SJCRH30 (cell line): Measurements from ENCODE around the gene GOLGA5. TPM values are rescaled to one million over a fixed set of nuclear protein-coding genes. Genes with fewer than 3 reads are reported as not detected.
"Not testable (repeated sequence)": the region's sequence is repeated elsewhere in the genome, so short reads cannot be mapped to it uniquely, and the experiment has no call there.

Experiments used
- DNase-seq, 2 experiments: peaks; one replicate each; pipeline ENCODE4 v3.0.0-alpha.2; 2015 to 2020
- H3K27ac ChIP-seq: fragments of 250-450 bp; sonication (Bioruptor Pico); 2 replicates; pipeline ENCODE4 v1.5.1; 2020; ENCODE audit warnings: mild to moderate bottlenecking, moderate library complexity
- H3K27me3 ChIP-seq: fragments of 250-450 bp; sonication (Bioruptor Pico); 2 replicates; pipeline ENCODE4 v1.5.1; 2020; ENCODE audit warnings: mild to moderate bottlenecking, moderate library complexity
- H3K36me3 ChIP-seq: fragments of 250-450 bp; sonication (Bioruptor Pico); 2 replicates; pipeline ENCODE4 v1.5.1; 2020; ENCODE audit warnings: mild to moderate bottlenecking, moderate library complexity
- H3K4me1 ChIP-seq: fragments of 250-450 bp; sonication (Bioruptor Pico); 2 replicates; pipeline ENCODE4 v1.5.1; 2020; ENCODE audit warnings: mild to moderate bottlenecking, moderate library complexity
- H3K4me3 ChIP-seq: fragments of 250-450 bp; sonication (Bioruptor Pico); 2 replicates; pipeline ENCODE4 v1.5.1; 2020; ENCODE audit warnings: mild to moderate bottlenecking, moderate library complexity
- H3K9me3 ChIP-seq: fragments of 250-450 bp; sonication (Bioruptor Pico); replicated peaks from 2 replicates; pipeline ENCODE4 v1.5.1; 2020; ENCODE audit warnings: mild to moderate bottlenecking, moderate library complexity
- total RNA-seq: library from RNA; depleted of rRNA; stranded (reverse); fragments of >200 nt; shearing (Covaris generic); gene quantifications from 2 replicates; pipeline ENCODE4 v1.2.3, GENCODE V29; 2014

The GOLGA5 gene
- total RNA-seq, 1 experiment from 2014 or later: 22.2 TPM

GRCh38 chr14:92763666-92764631 is 30.2 kb upstream of the GOLGA5 start:
- H3K9me3 ChIP-seq, H3K4me3 ChIP-seq, H3K4me1 ChIP-seq, H3K36me3 ChIP-seq, DNase-seq, H3K27me3 ChIP-seq, H3K27ac ChIP-seq: not testable (repeated sequence)

- not testable (repeated sequence) for H3K36me3 ChIP-seq
These were observed 25.9 kb upstream of the GOLGA5 start for GRCh38 chr14:92768236-92768635.

DNA sequence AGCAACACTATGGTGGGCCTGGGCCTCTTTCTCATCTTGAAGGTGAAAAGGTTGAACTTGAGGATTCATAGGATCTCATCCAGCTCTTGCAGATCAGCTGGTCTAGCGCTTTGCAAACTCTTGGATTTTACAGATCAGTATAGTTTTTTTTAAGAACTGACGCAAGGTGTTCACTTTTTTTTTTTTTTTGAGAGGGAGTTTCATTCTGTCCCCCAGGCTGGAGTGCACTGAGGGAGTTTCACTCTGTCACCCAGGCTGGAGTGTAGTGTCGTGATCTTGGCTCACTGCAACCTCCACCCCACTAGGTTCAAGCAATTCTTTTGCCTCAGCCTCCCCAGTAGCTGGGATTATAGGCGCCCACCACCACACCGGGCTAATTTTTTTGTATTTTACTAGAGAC is 25.3 kb upstream of the GOLGA5 start:
- Histone ChIP-seq H3K9me3 (no peaks in the 10 kb centered on the region), H3K27me3 (no peaks in the 10 kb centered on the region), H3K27ac (no peak overlapping the region), H3K36me3 (no peaks in the 10 kb centered on the region), H3K4me1 (no peaks in the 10 kb centered on the region), H3K4me3 (no peak overlapping the region)
- no peak for DNase-seq

More at GRCh38 chr14:92768236-92768635, 25.9 kb upstream of the GOLGA5 start:
- not testable (repeated sequence) for H3K4me3 ChIP-seq, H3K9me3 ChIP-seq, H3K4me1 ChIP-seq, DNase-seq, H3K27ac ChIP-seq, H3K27me3 ChIP-seq

- Histone ChIP-seq H3K4me3 (no peak overlapping the region), H3K36me3 (no peaks in the 10 kb centered on the region), H3K4me1 (no peaks in the 10 kb centered on the region), H3K9me3 (no peaks in the 10 kb centered on the region), H3K27me3 (no peaks in the 10 kb centered on the region), H3K27ac (no peak overlapping the region)
- DNase-seq: no peak
These were observed 23.6 kb upstream of the GOLGA5 start for GRCh38 chr14:92770484-92770883.

GRCh38 chr14:92774572-92774971 is 19.5 kb upstream of the GOLGA5 start:
- Histone ChIP-seq H3K27ac (no peak overlapping the region), H3K4me3 (no peak overlapping the region), H3K4me1 (no peaks in the 10 kb centered on the region), H3K36me3 (no peaks in the 10 kb centered on the region), H3K27me3 (no peaks in the 10 kb centered on the region), H3K9me3 (no peaks in the 10 kb centered on the region)
- no peak for DNase-seq

DNA sequence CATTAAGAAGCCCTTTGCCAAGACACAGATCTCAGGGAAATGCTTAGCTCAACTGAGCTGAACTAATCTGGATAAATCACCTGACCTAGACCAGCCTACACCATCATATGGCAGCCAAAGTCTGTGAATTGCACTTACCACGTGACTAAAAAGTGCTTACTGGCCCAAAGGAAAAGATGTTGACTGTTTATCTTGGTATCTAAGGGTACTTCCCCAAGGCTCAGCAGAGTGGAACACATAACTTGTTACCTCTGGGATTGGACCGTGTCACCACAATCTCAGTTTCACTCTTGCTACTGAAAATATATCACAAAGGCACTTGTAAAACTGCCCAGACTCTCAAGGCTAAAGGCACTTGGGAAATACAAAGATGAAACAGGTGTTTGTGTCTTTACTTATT is 18.8 kb upstream of the GOLGA5 start:
- not testable (repeated sequence) for H3K27me3 ChIP-seq, H3K4me1 ChIP-seq, H3K36me3 ChIP-seq, DNase-seq, H3K4me3 ChIP-seq, H3K27ac ChIP-seq, H3K9me3 ChIP-seq

GRCh38 chr14:92778868-92779565 is 15.1 kb upstream of the GOLGA5 start:
- peak; percentile 17 to 45 for DNase-seq
- H3K4me3 ChIP-seq, H3K27ac ChIP-seq, H3K27me3 ChIP-seq, H3K9me3 ChIP-seq, H3K4me1 ChIP-seq, H3K36me3 ChIP-seq: not testable (repeated sequence)

GRCh38 chr14:92780444-92781232 is 13.5 kb upstream of the GOLGA5 start:
- H3K36me3 ChIP-seq: no peaks in the 10 kb centered on the region
- no peak overlapping the region for H3K4me3 ChIP-seq
- H3K9me3 ChIP-seq: no peaks in the 10 kb centered on the region
- H3K27me3 ChIP-seq: no peaks in the 10 kb centered on the region
- no peaks in the 10 kb centered on the region for H3K4me1 ChIP-seq
- no peak for DNase-seq
- no peak overlapping the region for H3K27ac ChIP-seq

DNA sequence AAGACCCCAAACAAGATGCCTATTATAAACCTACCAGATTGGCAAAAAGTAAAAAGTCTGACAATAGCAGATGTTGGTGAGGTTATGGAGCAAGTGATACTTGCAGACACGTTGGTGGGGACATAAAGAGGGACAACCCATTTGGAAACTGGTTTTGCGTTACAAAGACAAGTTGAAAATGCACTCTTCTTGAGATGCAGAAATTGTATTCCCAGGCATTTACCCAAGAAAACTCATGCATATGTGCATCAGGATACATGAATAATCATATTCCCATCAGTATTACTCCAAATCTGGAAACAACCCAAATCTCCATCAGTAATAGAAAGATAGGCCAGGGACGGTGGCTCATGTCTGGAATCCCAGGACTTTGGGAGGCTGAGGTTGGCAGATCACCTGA is 12.8 kb upstream of the GOLGA5 start:
- DNase-seq: no peak
- H3K27me3 ChIP-seq: no peaks in the 10 kb centered on the region
- no peaks in the 10 kb centered on the region for H3K36me3 ChIP-seq
- H3K27ac ChIP-seq: no peak overlapping the region
- no peak overlapping the region for H3K4me3 ChIP-seq
- no peaks in the 10 kb centered on the region for H3K4me1 ChIP-seq
- H3K9me3 ChIP-seq: 0 out of 2 replicates have a peak, but pooled peaks cover under 1% of the 10 kb centered on the region

- Histone ChIP-seq H3K9me3 (peaks cover 7% of the 10 kb centered on the region; the same call in 1 of the 2 replicates), H3K4me1 (no peaks in the 10 kb centered on the region)
- DNase-seq: peak; percentile 6 to 61
These were observed 10.2 kb upstream of the GOLGA5 start for GRCh38 chr14:92783813-92784431.

DNA sequence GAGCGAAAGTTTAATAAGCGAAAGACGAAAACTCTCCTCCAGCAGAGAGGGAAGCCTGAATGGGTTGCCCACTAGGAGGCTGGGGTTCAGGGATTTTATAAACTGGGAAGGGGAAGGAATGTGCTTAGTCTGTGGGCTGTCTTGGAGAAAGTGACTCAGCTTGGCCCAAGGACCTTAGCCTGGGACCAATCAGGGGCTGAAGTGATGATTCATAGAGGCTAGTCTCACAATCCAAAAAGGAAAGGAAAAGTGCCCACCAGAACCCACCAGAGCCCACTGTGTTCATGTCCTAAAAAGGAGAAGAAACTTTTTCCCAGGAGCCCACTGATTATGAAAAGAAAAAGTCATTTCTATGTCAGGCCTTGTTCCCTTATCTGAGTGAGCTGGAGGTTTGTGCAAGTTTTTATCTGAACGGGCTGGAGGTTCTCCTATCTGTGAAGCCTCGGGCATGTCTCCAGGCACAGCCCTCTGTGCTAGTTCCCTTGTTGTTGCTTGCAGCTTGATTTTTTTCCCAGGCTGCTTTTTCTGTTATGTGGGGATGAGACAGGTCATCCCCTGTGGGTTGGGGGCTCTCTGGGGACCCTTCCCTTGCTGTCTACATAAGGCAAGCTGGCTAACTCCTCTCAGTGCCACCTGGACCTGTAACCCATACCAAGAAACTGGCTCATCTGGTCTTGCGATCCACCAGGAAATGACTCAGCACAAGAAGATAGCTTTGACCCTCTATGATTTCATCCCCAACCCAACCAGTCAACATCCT is 8.3 kb upstream of the GOLGA5 start:
- Histone ChIP-seq H3K4me1 (no peaks in the 10 kb centered on the region), H3K36me3 (no peaks in the 10 kb centered on the region), H3K27ac (no peak overlapping the region), H3K9me3 (peaks cover 16% of the 10 kb centered on the region), H3K4me3 (no peak overlapping the region), H3K27me3 (no peaks in the 10 kb centered on the region)
- peak in 1 of 2 experiments; percentile 8 for DNase-seq

More at GRCh38 chr14:92783813-92784431, 10.2 kb upstream of the GOLGA5 start:
- H3K4me3 ChIP-seq: no peak overlapping the region
- no peaks in the 10 kb centered on the region for H3K36me3 ChIP-seq
- no peaks in the 10 kb centered on the region for H3K27me3 ChIP-seq
- H3K27ac ChIP-seq: no peak overlapping the region

- no peak for DNase-seq
- Histone ChIP-seq H3K4me3 (no peak overlapping the region), H3K27ac (no peak overlapping the region), H3K27me3 (no peaks in the 10 kb centered on the region), H3K9me3 (peaks cover 16% of the 10 kb centered on the region), H3K36me3 (no peaks in the 10 kb centered on the region), H3K4me1 (no peaks in the 10 kb centered on the region)
These were observed 7.7 kb upstream of the GOLGA5 start for GRCh38 chr14:92786427-92786756.

DNA sequence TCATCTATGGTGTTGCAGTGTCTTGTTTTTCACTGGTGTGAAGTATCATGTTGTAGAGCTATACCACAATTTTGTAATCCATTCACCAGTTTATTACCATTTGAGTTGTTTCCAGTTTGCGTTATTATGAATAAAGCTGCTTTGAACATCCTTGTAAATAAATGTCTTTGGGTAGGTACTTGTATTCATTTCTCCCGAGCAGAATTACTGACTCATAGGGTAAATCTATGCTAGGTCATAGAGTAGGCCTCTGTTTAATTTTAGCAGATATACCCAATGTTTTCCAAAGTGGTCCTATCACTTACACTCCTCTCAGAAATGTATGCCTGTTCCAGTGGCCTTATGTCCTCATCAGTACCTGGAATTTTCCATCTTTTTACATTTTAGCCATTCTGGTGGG is 6.6 kb upstream of the GOLGA5 start:
- Histone ChIP-seq H3K36me3 (no peaks in the 10 kb centered on the region), H3K27ac (no peak overlapping the region), H3K27me3 (no peaks in the 10 kb centered on the region), H3K4me3 (no peak overlapping the region), H3K4me1 (no peaks in the 10 kb centered on the region), H3K9me3 (peaks cover 16% of the 10 kb centered on the region)
- DNase-seq: no peak
